NCI-H1048 (cell line): ENCODE results near the gene GRIN2A.

Experiments
- DNase-seq: peaks from one replicate; lab custom pipeline; 2025; lab: John Stamatoyannopoulos, UW

Gene GRIN2A

DNA sequence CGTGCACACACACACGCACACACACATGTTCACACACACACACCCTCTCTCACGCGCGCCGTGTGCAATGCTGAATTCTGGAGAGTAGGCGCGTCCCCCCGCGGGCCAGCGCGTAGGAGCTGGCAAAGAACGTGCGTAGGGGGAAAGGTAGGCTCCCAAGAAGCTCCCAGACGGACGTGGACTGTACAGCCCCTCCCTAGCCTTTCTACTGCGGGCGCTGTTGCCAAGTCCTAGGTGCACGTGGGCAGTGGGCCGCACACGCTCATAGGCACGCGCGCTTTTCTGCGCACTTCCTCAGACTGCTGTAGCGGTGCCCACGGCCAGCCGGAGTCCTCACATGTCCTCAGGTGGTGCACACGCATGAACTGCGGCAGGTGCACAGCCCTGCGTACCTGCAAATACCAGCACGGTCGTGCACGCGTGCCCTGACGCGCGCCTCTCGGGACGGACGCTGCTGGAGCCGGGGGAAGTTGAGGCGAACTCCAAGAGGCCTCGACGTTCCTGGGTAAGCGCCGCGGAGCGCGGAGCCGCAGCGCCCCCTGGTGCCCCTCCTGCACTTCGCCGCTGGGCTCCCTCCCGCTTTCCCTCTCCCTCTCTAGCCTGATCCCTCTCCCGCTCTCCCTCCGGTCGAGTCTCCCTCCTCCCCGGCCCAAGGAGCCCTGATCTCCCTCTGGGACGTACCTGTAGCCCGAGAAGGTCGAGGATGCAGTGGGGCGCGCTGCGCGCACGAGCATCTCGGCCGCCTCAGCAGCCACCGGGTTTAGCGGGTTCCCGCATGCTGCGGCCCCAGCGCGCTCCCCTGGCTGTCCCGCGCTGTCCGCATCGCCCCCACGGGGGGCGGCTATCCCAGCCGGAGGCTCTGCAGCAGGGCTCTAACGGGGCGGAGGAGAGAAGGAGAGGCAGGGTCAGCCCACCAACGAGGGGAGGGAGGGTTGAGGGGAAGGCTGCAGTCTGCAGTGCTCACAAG is 749 bp downstream of the GRIN2A start:
- no peak for DNase-seq

DNA sequence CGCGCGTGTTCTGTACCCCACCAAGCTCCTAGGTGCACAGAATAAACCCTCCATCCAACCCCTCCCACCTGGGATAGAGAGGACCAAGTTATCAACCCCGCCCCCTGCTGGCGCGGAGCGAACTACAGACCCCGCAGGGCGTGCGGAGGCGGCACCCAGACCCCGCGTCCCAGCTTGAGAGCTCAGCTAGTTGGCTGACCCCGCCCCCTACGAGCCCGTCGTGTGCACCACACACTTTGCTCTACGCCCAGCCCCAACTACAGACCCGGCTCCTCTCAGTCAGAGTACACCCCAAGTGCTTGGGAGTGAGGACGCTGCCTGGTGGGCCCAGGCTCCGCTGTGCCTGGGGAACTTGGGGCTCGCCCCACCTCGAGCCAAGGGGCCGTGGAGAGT is 1.5 kb downstream of the GRIN2A start:
- no peak for DNase-seq

DNA sequence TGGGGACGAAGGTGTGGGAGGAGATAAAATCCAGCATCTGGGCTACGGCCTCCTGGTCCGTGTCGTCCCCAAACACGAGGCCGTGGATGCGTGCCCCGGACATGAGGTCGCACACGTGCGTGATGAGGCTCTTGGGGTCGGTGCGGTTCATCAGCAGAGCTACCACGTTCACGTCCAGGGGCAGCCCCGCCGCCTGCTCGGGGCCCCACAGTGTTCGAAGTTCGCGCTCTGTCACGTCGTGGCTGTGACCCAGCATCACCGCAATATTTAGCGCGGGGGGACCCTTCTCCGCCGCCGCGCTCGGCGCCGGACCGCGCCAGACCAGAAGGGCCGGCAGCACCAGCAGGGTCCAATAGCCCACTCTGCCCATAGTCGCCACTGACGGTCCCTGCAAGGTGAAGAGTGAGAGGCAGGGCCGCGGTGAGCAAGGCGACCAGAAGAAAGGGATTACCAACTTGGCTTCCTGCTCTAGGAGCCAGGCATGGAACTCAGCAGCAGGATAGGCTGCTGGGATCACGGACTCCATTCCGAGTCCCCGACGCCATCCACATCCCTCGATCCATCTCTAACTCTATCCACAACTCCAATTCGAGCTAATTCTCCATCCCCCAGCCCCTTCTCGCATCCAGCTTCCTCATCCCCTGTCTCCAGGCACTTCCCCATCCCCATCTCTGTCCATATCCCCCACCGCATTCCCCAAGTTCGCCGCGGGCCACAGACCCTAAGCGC is 2.0 kb downstream of the GRIN2A start:
- no peak for DNase-seq

DNA sequence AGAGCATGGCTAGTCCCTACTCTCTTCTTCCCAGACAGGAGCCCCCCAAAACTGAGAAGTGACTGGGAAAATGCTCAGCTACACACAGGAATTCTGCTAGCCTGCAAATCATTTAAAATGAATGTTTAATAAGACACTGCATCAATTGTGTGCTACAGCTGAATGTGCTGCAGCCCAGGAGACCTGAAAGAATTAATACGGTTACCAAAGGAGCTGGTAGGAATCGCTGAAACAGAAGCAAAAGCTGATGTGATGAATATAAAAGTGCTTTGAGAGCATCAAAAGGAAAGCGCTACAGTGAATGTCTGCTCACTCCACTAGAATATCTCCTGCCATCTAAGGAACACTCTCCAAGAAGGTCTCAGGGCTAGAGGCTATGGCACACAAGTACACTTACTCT is 3.7 kb downstream of the GRIN2A start:
- DNase-seq, result no peak

DNA sequence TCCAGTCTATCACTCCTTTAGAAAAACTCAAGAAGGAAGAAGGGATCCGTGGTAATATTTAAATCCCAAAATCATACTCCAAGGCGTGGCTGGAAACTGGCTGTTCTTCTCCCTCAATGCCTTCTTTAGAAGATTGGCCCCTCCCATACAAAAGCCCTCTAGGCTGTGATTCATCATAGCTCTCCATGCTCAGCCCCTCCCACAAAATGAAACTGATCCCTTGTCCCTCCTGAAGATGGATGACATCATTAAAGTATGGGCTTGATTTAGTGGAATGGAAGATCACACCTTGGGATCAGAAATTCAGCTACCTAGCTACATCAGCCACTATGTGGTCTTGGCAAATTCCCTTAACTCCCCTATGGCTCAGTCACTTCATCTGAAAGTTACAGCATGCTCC is 4.1 kb downstream of the GRIN2A start:
- DNase-seq, result no peak

DNA sequence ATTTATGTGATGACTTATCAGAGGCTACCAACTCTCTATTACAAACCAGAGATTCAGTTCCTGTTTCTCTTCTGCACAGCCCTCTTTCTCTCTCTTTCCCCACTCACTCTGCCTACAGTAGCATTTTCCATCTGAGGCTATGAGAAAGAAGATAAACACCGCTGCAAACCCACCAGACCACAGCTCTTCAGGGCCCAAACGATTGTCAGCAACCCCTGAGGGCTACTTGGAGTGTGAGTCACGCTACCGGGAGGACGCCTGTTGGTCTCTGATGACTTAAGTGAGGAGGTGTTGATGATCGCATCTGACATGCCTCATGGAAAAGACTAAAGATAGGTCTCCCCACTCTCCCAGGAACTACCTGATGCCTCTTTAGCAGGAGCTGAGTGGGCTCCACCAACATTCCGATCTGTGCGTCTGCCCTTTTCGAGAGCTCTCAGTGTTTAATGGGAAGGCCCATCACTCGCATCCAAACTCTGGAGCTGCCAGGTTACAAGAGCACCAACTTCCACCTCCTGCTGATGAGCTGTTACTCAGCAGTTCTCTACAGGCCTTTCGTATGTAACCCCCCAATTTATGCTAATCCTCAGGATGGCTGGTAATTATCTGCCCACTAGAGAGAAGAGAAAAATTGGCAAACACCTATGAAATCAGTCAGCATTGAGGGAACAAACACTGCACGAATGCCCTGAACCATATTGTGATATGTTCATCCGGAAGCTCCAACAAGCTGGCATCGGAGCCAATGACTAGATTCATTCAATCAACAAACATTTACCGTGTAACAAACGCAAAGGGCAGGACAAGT is 9.2 kb downstream of the GRIN2A start:
- no peak for DNase-seq

DNA sequence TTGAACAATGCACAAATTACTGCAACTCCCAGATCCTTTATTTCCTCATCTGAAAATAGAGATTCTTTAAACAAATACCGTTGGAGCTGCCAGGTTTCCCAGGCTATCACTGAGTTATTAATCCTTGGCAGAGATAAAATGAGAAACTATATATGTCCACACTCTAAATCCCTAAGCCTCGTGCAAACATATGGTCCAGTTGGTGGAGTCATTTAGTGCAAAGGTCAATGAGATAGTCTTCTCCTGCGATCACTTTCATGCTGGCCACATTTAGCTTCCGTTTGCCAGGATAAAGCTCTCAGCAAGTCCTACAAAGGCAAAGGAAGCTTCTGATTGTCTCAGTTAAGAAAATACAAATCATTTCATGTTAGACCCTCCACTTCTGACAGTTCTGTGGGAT is 11.0 kb downstream of the GRIN2A start:
- no peak for DNase-seq

DNA sequence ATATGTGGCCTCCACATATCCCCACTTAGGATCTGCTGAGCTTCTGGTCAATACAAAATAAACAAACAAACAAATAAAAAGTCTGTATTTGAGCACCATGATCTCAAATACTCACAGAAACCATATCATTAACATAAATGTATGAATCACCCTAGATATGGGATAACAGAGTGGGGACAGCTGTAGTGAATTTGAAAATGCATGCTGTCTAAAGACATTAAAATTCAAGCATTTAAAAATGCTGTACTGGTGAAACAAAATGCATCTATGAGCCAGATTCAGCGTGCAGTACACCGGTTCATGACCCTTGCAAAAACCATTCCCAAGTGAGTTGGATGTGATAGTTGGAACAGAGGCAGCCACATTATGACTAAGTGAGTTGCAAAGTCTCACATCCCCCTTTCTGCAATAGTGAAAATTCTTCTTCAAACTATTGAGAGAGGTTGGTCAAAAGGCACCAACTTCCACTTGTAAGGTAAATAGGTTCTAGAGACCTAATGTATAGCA is 12.3 kb downstream of the GRIN2A start:
- DNase-seq, result no peak

DNA sequence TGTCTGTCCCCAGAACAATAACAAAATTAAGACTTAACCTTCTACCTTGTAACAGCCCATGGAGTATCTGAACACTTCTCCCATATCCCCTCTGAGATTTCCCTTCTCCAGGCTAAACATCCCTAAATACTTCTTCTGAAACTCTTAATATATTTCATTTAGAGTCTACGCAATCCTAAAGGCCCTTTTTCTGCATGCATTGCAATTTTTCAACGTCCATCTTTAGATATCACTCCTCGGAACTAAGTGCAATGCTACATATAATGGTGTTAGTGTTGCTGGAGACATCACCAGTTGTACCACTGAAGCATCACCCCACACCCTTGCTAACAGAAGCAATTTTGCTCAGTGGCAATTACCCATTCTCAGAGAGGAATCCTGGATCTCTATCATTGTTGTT is 13.2 kb downstream of the GRIN2A start:
- no peak for DNase-seq

DNA sequence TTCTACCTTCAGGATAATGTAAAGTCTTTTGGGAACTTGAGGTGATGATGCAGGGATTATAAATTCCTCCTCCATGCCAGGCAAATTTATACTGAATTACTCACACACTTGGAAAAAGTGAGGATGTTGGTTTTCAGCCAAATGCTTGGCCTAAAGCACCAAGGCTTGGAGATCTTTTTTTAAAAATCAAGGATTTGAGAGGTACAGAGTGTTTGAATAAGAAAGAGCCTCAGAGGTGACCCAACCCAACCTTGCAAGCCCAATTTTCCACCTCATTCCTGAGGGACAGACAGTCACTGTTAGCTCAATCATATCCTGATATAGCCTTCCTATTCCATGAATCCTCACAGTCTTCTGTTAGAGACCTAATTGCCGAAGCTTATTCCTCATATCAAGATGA is 14.0 kb downstream of the GRIN2A start:
- no peak for DNase-seq

DNA sequence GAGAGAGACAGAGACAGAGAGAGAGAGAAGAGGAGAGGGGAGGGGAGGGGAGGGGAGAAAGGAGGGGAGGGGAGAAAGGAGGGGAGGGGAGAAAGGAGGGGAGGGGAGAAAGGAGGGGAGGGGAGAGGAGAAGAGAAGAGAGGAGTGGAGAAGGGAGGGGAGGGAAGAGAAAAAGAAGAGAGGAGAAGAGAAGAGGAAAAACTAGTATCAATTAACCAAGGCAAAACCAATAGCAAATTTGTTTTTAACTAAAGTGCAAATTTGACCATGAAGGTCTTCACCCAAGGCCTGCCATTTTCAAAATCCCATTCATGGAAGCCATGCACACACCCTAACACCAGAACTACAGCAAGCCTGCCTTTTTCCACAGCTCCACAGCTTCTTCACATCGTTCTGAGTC is 16.6 kb downstream of the GRIN2A start:
- no peak for DNase-seq

DNA sequence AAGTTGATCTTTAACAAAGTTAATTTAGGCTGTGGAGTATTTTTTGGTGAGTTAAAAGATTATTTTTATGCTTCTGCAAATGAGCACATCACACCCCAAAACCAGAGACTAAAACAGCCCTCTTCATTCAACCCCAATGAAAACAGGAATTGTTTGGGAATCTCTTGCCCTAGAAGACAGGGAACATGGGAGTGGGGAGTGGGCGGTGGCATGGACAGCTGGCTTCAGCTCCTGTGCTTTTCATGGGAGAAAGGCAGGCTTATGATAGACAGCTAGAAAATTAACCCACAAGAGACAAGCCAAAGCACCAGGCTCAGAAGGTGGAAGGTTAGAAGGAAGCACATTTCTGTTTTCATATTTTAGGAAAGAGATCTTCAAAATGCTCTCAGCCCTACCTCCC is 19.2 kb downstream of the GRIN2A start:
- no peak for DNase-seq

DNA sequence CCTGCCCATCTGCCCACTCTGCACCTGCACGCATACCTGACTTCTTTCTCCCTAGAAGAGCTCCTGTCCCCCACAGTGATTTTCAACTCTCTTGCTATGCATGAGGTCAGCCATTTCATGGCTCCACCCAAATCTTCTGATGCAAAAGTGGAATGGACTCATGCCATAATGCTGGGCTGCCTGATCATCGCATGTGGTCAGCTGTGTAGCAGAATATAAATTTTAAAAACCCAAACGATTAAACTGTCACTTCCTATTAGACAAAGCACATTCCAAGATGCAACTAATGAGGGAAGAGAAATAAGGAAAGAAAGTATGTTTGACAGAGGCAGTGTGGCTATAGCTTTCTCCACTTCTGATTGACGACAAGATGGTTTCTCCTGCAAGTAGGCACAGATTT is 26.1 kb downstream of the GRIN2A start:
- DNase-seq, result no peak

DNA sequence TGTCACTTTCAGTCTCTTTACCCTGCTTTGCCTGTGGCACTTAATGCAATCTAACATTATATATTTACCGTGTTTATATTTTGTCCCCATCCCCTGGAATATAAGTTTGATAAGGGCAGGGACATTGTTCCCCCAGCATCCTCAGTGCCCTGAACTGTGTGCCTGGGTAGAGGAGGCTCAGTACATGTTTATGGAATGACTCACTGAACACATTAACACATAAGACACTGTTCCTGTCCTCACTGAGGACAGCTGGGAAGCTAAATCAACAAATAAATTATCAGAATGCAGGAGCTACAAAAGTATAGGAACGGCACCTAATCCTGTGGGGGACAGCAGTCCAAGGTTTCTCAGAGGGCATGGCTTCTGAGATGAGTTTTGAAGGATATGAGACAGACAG is 27.8 kb downstream of the GRIN2A start:
- no peak for DNase-seq

DNA sequence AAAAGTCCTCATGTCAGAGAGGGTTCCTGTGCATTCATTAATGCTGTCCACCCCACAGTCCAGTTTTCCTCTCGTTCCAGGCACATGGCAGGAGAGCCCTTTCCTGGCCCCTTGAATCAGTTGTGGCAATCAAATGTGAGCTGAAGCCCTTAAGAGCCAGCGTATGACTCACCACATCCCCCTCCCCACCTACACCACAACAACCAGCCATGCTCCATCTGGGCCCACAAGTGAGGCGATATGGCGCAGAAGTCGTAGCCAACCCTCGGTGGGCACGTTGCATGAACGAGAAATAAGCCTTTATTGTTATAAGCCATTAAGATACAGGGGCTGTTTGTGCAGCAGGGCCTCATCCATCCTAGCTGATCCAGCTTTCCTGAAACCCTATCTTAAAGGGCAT is 28.2 kb downstream of the GRIN2A start:
- no peak for DNase-seq

DNA sequence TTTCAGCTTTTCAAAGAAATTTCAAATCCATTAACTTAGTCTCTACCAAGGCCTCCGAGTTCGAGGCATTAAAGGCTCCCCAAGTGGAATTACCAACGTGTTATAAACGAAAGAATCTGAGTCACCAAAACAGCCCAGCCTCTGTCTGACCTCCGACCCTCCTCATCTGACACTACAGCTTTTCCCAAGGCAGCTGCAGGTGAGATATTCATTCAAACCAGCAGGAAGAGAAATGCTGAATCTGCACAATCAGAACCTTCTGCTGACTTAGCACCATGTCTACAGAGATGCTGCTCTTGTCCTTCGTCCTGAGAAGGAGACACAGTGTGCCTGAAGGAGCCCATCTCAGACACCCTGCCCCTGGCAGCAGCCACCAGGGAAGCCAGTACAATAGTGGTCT is 30.5 kb downstream of the GRIN2A start:
- DNase-seq, result no peak

DNA sequence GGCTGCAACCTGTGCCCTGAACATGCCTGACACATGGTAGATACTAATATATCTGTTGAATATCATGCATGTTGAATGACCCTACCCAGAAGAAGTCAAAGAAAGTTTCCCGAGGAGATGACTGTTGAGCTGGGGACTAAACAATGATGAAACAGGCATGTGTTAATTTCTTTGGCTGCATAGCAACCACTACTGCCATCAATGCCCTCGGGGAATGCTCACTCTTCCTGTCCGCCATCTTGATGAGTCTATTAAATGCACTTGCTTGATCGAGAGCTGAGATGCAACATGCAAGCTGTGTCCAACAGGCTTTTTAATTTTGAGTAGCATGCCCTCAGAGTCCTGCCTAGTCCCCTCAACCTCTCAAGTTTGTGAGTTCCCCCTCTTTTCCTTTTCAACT is 31.3 kb downstream of the GRIN2A start:
- no peak for DNase-seq

DNA sequence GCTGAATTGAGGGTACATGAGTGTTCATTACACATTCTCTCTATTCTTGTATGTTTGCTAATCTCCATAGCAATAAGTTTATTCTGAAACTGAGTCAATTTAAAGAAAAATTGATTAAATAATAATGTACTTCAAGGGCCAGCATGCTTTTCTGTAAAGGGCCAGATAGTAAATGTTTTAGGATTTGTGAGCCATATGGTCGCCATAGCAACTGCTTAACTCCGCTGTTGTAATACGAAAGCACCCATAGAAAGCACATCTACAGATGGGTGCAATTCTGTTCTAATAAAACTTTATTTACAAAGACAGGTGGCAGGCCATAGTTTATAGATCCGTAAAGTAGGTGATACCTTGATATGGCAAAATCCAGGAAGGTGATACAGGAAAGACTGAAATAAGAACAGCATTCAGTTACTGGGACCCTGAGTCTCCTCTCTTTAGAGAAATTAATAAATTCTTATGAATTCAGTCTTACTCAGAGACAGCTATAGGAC is 36.6 kb downstream of the GRIN2A start:
- DNase-seq, result no peak

DNA sequence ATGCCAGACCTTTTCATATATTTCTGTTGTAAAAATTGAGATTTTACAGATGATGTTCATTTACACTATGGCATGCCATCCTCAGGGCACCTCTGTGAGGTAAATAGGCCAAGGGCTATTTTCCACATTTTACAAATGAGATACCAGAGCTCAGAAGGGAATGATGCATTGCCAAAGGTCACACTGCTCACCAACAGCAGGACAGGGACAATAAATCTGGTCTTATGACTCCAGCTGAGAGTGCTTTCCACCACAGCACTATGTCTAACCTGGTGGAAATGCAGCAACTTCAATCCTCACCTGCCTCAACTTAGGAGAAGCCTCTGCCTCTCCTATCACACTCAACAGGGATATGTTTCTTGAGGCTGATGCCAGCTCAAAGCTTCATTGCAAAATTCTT is 40.6 kb downstream of the GRIN2A start:
- DNase-seq, result no peak

DNA sequence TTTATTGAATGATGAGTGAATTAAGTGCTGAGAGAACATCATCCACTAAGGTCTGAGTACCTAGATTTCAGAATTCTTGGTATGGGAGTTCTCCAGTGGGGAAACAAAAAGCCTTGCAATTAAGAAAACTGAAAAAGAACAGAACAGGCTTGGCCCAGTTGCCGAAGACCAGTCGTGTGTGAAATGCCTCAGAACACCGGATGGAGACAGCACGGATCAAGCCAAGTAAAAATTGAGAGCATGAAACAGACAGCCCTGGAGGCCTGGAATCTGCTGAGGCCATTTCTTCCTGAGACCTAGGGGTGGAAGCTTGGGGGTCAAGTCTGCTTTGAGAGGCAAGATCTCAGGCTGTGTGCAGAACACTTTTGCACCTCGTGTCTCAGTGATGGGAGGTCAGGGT is 43.3 kb downstream of the GRIN2A start:
- DNase-seq, result no peak

DNA sequence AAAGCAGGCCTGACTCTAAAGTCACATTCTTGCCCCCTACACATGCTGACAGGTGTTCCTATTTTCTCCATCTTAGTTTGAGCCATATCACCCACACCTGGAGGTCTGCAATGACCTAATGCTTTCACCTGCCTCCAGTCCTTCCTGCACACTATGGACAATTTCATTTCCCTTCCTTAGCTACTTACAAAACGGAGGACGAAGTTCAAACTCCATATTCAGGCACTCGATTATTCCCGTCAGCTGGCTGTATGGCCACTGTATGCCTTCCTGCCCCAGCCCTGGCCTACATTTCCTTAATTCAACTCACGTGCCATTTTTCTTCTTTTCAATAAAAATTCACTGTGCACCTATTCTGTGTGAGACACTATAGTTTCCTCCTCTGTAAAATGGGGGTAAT is 44.9 kb downstream of the GRIN2A start:
- no peak for DNase-seq

DNA sequence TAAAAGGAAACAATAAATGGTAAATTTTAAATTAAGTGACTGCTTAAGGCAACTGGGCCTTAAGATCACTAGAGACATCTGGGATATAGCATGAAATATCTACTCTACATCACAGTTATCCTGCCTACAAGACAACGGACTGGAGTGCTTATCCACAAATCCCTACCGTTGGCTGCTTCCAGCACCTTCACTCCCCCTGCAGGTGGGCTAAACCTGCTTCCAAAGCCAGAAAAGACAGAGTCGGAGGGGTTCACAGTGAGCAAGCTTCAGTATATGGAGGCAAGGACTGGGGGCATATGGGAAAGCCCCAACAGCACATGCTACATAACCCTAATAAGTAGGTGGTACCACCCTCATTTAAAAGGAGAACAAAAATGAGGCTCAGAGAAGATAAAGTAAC is 45.3 kb downstream of the GRIN2A start:
- DNase-seq, result no peak
